Endodermal cell (in vitro differentiated cells): ENCODE results near the gene CSNK1G1. TPM values are rescaled to one million over a fixed set of nuclear protein-coding genes. Genes with fewer than 3 reads are reported as not detected.

Experiments
- DNase-seq: peaks from one replicate; pipeline ENCODE4 v3.0.0-alpha.2; 2017
- H3K27ac ChIP-seq: 2 replicates; pipeline ENCODE4 v1.5.1; 2013; ENCODE audit warnings: mild to moderate bottlenecking, low read depth, low read length, moderate library complexity
- H3K27me3 ChIP-seq: 2 replicates; pipeline ENCODE4 v1.6.1; 2013; ENCODE audit warnings: mild to moderate bottlenecking, low read length, moderate library complexity; ENCODE audit not compliant: insufficient read depth, control insufficient read depth, poor library complexity, severe bottlenecking
- H3K36me3 ChIP-seq: 2 replicates; pipeline ENCODE4 v1.7.0; 2013; ENCODE audit warnings: mild to moderate bottlenecking, low read length, moderate library complexity; ENCODE audit not compliant: control insufficient read depth, insufficient read depth
- H3K4me1 ChIP-seq: one replicate; pipeline ENCODE4 v1.7.0; 2013; ENCODE audit warnings: low read length; ENCODE audit not compliant: control insufficient read depth, insufficient read depth
- H3K4me3 ChIP-seq: 2 replicates; pipeline ENCODE4 v1.5.1; 2013; ENCODE audit warnings: mild to moderate bottlenecking, low read length, moderate library complexity
- H3K9ac ChIP-seq: 2 replicates; pipeline ENCODE4 v1.6.1; 2013; ENCODE audit warnings: mild to moderate bottlenecking, low read length, moderate library complexity; ENCODE audit not compliant: poor library complexity, severe bottlenecking; ENCODE audit errors: extremely low read depth
- H3K9me3 ChIP-seq: 2 replicates; pipeline ENCODE4 v1.6.1; 2013; ENCODE audit warnings: mild to moderate bottlenecking, low read length, moderate library complexity; ENCODE audit not compliant: control insufficient read depth
- H3K27ac Mint-ChIP-seq: 2 replicates; pipeline ENCODE4 v1.8.0; 2020; ENCODE audit warnings: mixed read lengths
- H3K27me3 Mint-ChIP-seq: 2 replicates; pipeline ENCODE4 v1.8.0; 2021; ENCODE audit warnings: mild to moderate bottlenecking, mixed read lengths; ENCODE audit not compliant: insufficient read depth
- H3K36me3 Mint-ChIP-seq: 2 replicates; pipeline ENCODE4 v1.8.0; 2020; ENCODE audit warnings: low read depth, mixed read lengths
- H3K4me1 Mint-ChIP-seq: 2 replicates; pipeline ENCODE4 v1.8.0; 2020; ENCODE audit warnings: mixed read lengths
- H3K4me3 Mint-ChIP-seq: 2 replicates; pipeline ENCODE4 v1.8.0; 2020; ENCODE audit warnings: mild to moderate bottlenecking, moderate library complexity, mixed read lengths
- H3K9me3 Mint-ChIP-seq: 2 replicates; pipeline ENCODE4 v1.8.0; 2020; ENCODE audit warnings: mild to moderate bottlenecking, mixed read lengths
- CTCF ChIP-seq: fragments of 200-600 bp; sonication (generic); conservative IDR thresholded peaks from 2 replicates; pipeline ENCODE4 v1.5.0; 2021; ENCODE audit warnings: antibody characterized with exemption, mild to moderate bottlenecking
- WGBS, 2 experiments: methylation state at CpG; one replicate each; pipeline versions ENCODE4 v1.1.5 to v1.1.7; 2013; ENCODE audit warnings: missing lambda C conversion rate in 2 of 2, mixed read lengths in 1 of 2; ENCODE audit not compliant: insufficient coverage in 1 of 2, insufficient read length in 1 of 2; 5-methylcytosine and 5-hydroxymethylcytosine counted together
- total RNA-seq, 2 donors: library from RNA; stranded (reverse); fragmentation: NEBNext Ultra II Directional in 1 of 2; extraction: Animal tissue kit (Norgen Biotek cat#: 25700) in 1 of 2; gene quantifications; 2 replicates in 1 of 2; 3 replicates in 1 of 2; pipeline ENCODE4 v1.2.1, GENCODE V29; 2021

The CSNK1G1 gene
- total RNA-seq, 2 donors from 2014 or later = 24.5 to 31.4 TPM

GRCh38 chr15:64285150-64285549, 70.8 kb downstream of the CSNK1G1 start:
- TF ChIP-seq CTCF = no peak
- WGBS, 2 experiments = 100% methylated on average over 1 of the region's 1 CpG; no CpG with 5 or more reads in 1 of the 2 experiments

GRCh38 chr15:64284042-64284441, 71.9 kb downstream of the CSNK1G1 start:
- Mint-ChIP-seq H3K27ac (no peak overlapping the region), H3K4me1 (peaks cover 8% of the 10 kb centered on the region)
- no peak overlapping the region for H3K27ac ChIP-seq

More at GRCh38 chr15:64285150-64285549, 70.8 kb downstream of the CSNK1G1 start:
- Mint-ChIP-seq H3K9me3 (no peaks in the 10 kb centered on the region), H3K27ac (no peak overlapping the region), H3K4me3 (no peak overlapping the region), H3K27me3 (no peaks in the 10 kb centered on the region), H3K36me3 (peaks cover 8% of the 10 kb centered on the region), H3K4me1 (peaks cover 8% of the 10 kb centered on the region)
- H3K9ac ChIP-seq = no peak overlapping the region
- no peaks in the 10 kb centered on the region for H3K9me3 ChIP-seq
- H3K4me3 ChIP-seq = no peak overlapping the region
- H3K36me3 ChIP-seq = peaks cover 4% of the 10 kb centered on the region
- no peaks in the 10 kb centered on the region for H3K4me1 ChIP-seq
- no peak overlapping the region for H3K27ac ChIP-seq
- H3K27me3 ChIP-seq = no peaks in the 10 kb centered on the region
- no peak for DNase-seq

DNA sequence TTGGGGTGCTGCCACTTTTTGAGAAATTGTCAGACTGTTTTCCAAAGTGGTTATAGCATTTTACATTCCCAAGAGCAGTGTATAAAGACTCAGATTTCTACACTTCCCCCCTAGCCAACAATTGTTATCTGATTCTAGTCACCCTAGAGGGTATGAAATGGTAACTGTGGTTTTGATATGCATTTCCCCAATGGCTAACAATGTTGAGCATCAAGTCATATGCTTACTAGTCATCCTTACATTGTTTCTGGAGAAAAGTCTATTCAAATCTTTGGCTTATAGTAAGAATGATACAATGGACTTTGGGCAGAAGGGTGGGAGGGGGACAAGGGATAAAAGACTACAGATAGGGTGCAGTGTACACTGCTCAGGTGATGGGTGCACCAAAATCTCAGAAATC, 73.3 kb downstream of the CSNK1G1 start:
- H3K4me3 Mint-ChIP-seq = no peak overlapping the region
- H3K27me3 Mint-ChIP-seq = no peaks in the 10 kb centered on the region
- H3K36me3 Mint-ChIP-seq = peaks cover 13% of the 10 kb centered on the region
- no peak overlapping the region for H3K27ac ChIP-seq
- H3K4me1 Mint-ChIP-seq = peaks cover 8% of the 10 kb centered on the region
- H3K9ac ChIP-seq = no peak overlapping the region
- no peaks in the 10 kb centered on the region for H3K27me3 ChIP-seq
- peaks cover 4% of the 10 kb centered on the region for H3K36me3 ChIP-seq
- H3K4me3 ChIP-seq = no peak overlapping the region
- H3K9me3 Mint-ChIP-seq = no peaks in the 10 kb centered on the region
- DNase-seq = no peak
- H3K27ac Mint-ChIP-seq = no peak overlapping the region
- no peak for TF ChIP-seq CTCF
- H3K9me3 ChIP-seq = no peaks in the 10 kb centered on the region
- no peaks in the 10 kb centered on the region for H3K4me1 ChIP-seq

More at GRCh38 chr15:64284042-64284441, 71.9 kb downstream of the CSNK1G1 start:
- no peaks in the 10 kb centered on the region for H3K4me1 ChIP-seq
- H3K27me3 Mint-ChIP-seq = no peaks in the 10 kb centered on the region
- no peak overlapping the region for H3K4me3 Mint-ChIP-seq
- H3K36me3 ChIP-seq = peaks cover 4% of the 10 kb centered on the region
- WGBS, 2 experiments = 88 to 89% methylated on average over 1 of the region's 1 CpG
- H3K9me3 Mint-ChIP-seq = no peaks in the 10 kb centered on the region
- no peaks in the 10 kb centered on the region for H3K9me3 ChIP-seq
- no peak for TF ChIP-seq CTCF
- no peak for DNase-seq
- H3K4me3 ChIP-seq = no peak overlapping the region
- peaks cover 8% of the 10 kb centered on the region for H3K36me3 Mint-ChIP-seq
- H3K9ac ChIP-seq = no peak overlapping the region
- H3K27me3 ChIP-seq = no peaks in the 10 kb centered on the region
